A673 (cell line): ENCODE measurements around the gene BAHD1. TPM values are rescaled to one million over a fixed set of nuclear protein-coding genes. Genes with fewer than 3 reads are reported as not detected.

Experiments used
- BruUV-seq: library from RNA; stranded (reverse); fragments of 400-500 nt; replicated peaks from 2 replicates; lab custom pipeline; 2021; lab: Mats Ljungman, UMichigan
- CTCF ChIA-PET: fragments of 300-600 bp; sonication (Branson Sonifier 250); formaldehyde crosslinking; loops from one replicate; lab custom pipeline; 2022; ENCODE audit warnings: antibody characterized with exemption; lab: Charles Lee
- POLR2A ChIA-PET: fragments of 300-600 bp; sonication (Branson Sonifier 250); formaldehyde crosslinking; loops from one replicate; lab custom pipeline; 2022; ENCODE audit warnings: antibody characterized with exemption; ENCODE audit not compliant: low non-redundant PET; lab: Charles Lee
- DNase-seq: peaks from one replicate; pipeline ENCODE4 v3.0.0-alpha.2; 2015; ENCODE audit warnings: low spot score
- H3K27ac ChIP-seq: fragments of 200-600 bp; sonication (generic); 2 replicates; pipeline ENCODE4 v1.5.1; 2016; ENCODE audit warnings: mixed run types, low read depth, mild to moderate bottlenecking, mixed read lengths, antibody characterized with exemption, low read length; ENCODE audit not compliant: poor library complexity, severe bottlenecking
- H3K27me3 ChIP-seq: fragments of 200-600 bp; sonication (generic); replicated peaks from 2 replicates; pipeline ENCODE4 v1.6.1; 2017; ENCODE audit warnings: mixed run types, low read depth, mild to moderate bottlenecking, mixed read lengths, antibody characterized with exemption, low read length; ENCODE audit not compliant: insufficient read depth, poor library complexity
- H3K36me3 ChIP-seq: fragments of 200-600 bp; sonication (generic); 2 replicates; pipeline ENCODE4 v1.6.1; 2016; ENCODE audit warnings: mixed run types, mild to moderate bottlenecking, mixed read lengths, antibody characterized with exemption, low read length; ENCODE audit not compliant: insufficient read depth, poor library complexity, severe bottlenecking
- H3K4me1 ChIP-seq: fragments of 200-600 bp; sonication (generic); 2 replicates; pipeline ENCODE4 v1.6.1; 2017; ENCODE audit warnings: mixed run types, mild to moderate bottlenecking, mixed read lengths, antibody characterized with exemption, low read length; ENCODE audit not compliant: insufficient read depth, poor library complexity, severe bottlenecking
- H3K4me3 ChIP-seq: fragments of 200-600 bp; sonication (generic); 2 replicates; pipeline ENCODE4 v1.5.1; 2016; ENCODE audit warnings: low read depth, mixed run types, mild to moderate bottlenecking, mixed read lengths, low read length; ENCODE audit not compliant: poor library complexity, severe bottlenecking
- H3K9me3 ChIP-seq: fragments of 200-600 bp; sonication (generic); 2 replicates; pipeline ENCODE4 v1.6.1; 2016; ENCODE audit warnings: mixed run types, low read depth, mild to moderate bottlenecking, mixed read lengths, antibody characterized with exemption, low read length; ENCODE audit not compliant: poor library complexity, severe bottlenecking
- CTCF ChIP-seq: fragments of 300-800, 200-600 bp; sonication (generic); conservative IDR thresholded peaks from 2 replicates; pipeline ENCODE4 v1.5.1; 2017; ENCODE audit warnings: low read depth, mild to moderate bottlenecking, antibody characterized with exemption, low read length, moderate library complexity, mixed read lengths
- EZH2 ChIP-seq: fragments of 200-600 bp; sonication (generic); IDR thresholded peaks from 2 replicates; pipeline ENCODE4 v1.6.1; 2017; ENCODE audit warnings: borderline replicate concordance, low read depth, mild to moderate bottlenecking, mixed read lengths, antibody characterized with exemption, low read length; ENCODE audit not compliant: poor library complexity, severe bottlenecking
- intact Hi-C: fragments of 100-400 bp; cut with micrococcal nuclease; formaldehyde crosslinking; loops from one replicate; pipeline ENCODE4 v1.10.0; 2022; ENCODE audit not compliant: unreplicated experiment
- total RNA-seq: library from RNA; stranded (reverse); gene quantifications from 2 replicates; pipeline ENCODE4 v1.2.3, GENCODE V29; 2021

The BAHD1 gene
- total RNA-seq, 1 experiment from 2014 or later = 33.5 TPM

DNA sequence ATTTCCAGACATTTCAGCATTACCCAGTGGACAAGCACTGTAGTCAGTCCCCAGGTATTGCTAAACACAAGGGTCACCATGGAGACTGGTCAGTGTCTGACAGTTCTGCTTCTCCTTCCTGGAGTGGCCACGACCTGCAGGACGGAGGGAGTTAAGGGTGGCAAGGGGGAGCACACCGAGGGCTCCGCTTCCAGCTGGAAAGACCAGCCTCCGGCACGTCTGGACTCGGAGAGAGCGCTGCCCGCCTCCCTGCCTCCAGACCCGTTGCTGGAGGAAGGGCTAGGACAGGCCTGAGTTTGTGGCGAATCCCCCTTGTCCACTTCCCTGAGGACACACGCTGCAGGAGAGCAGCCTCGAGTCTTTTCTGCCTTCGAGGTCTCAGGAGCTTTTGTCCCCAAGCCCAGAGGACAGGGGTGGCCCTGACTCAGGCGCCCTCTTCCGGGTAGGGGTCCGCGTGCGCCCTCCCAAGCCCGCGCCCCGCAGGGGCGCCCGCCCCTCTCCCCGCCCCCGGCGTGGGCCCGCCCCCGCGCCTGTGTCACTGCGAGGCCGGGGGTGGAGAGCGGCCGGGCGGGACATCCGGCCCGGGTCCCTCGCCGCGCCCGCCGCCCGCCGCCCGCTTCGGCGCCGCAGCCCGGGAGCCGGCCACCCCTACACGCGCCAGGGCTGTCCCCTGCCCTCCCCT is 29.8 kb downstream of the BAHD1 start, which contains the start of gene CHST14:
Gene CHST14, plus strand, starts transcription at position 562 of the 682 bp plus-strand sequence. CDS start 230 bp downstream, outside the sequence.
- peaks cover 6% of the 10 kb centered on the region for H3K4me1 ChIP-seq
- intact Hi-C loops = no loop called here
- peak within 1 kb of the TSS; percentile 69 for H3K27ac ChIP-seq
- no TSS peak for BruUV-seq
- peaks cover 4% of the 10 kb centered on the region for H3K36me3 ChIP-seq
- peak within 1 kb of the TSS; percentile 54 for H3K4me3 ChIP-seq
- H3K27me3 ChIP-seq = no peaks in the 10 kb centered on the region
- ChIA-PET POLR2A (no interaction called here), CTCF (no interaction called here)
- TF ChIP-seq EZH2 = no peak
- TF ChIP-seq CTCF = no peak
- no peaks in the 10 kb centered on the region for H3K9me3 ChIP-seq
- DNase-seq = peak; percentile 60

DNA sequence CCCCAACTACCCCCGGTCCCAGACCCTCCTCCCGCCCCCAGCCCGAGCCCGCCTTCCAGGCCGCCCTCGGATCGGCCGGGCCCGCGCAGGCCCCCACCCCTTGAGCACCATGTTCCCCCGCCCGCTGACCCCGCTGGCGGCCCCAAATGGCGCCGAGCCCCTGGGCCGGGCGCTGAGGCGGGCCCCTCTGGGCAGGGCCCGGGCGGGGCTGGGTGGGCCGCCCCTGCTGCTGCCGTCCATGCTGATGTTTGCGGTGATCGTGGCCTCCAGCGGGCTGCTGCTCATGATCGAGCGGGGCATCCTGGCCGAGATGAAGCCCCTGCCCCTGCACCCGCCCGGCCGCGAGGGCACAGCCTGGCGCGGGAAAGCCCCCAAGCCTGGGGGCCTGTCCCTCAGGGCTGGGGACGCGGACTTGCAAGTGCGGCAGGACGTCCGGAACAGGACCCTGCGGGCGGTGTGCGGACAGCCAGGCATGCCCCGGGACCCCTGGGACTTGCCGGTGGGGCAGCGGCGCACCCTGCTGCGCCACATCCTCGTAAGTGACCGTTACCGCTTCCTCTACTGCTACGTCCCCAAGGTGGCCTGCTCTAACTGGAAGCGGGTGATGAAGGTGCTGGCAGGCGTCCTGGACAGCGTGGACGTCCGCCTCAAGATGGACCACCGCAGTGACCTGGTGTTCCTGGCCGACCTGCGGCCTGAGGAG is 30.5 kb downstream of the BAHD1 start:
- POLR2A ChIA-PET = no interaction called here
- CTCF ChIA-PET = no interaction called here
- intact Hi-C loops = no loop called here
- no peak for DNase-seq
- no peaks in the 10 kb centered on the region for H3K27me3 ChIP-seq
- BruUV-seq = no TSS peak
- H3K36me3 ChIP-seq = no peaks in the 10 kb centered on the region
- no peaks in the 10 kb centered on the region for H3K9me3 ChIP-seq
- TF ChIP-seq EZH2 = no peak
- TF ChIP-seq CTCF = no peak
- H3K4me3 ChIP-seq = peak overlapping the region; percentile 54
- H3K4me1 ChIP-seq = peaks cover 6% of the 10 kb centered on the region
- peak overlapping the region; percentile 69 for H3K27ac ChIP-seq

GRCh38 chr15:40471808-40472150 is 31.0 kb downstream of the BAHD1 start:
- H3K9me3 ChIP-seq = no peaks in the 10 kb centered on the region
- ChIA-PET CTCF (no interaction called here), POLR2A (no interaction called here)
- H3K4me1 ChIP-seq = peaks cover 6% of the 10 kb centered on the region
- BruUV-seq = no TSS peak
- intact Hi-C loops = no loop called here
- no peaks in the 10 kb centered on the region for H3K36me3 ChIP-seq
- no peak for DNase-seq
- H3K27ac ChIP-seq = peak overlapping the region; percentile 69
- peak overlapping the region; percentile 54 for H3K4me3 ChIP-seq
- TF ChIP-seq CTCF = no peak
- TF ChIP-seq EZH2 = no peak
- no peaks in the 10 kb centered on the region for H3K27me3 ChIP-seq
